Epithelial cell of prostate (primary cell): ENCODE measurements around the gene PLA2G15.

ENCODE experiments used
- DNase-seq: peaks from one replicate; pipeline ENCODE4 v3.0.0-alpha.2; 2011; ENCODE audit warnings: low read depth, low spot score
- H3K27ac ChIP-seq: fragments of 450-650 bp; 2 replicates; pipeline ENCODE4 v1.5.1; 2017; ENCODE audit warnings: mild to moderate bottlenecking

PLA2G15 gene

DNA sequence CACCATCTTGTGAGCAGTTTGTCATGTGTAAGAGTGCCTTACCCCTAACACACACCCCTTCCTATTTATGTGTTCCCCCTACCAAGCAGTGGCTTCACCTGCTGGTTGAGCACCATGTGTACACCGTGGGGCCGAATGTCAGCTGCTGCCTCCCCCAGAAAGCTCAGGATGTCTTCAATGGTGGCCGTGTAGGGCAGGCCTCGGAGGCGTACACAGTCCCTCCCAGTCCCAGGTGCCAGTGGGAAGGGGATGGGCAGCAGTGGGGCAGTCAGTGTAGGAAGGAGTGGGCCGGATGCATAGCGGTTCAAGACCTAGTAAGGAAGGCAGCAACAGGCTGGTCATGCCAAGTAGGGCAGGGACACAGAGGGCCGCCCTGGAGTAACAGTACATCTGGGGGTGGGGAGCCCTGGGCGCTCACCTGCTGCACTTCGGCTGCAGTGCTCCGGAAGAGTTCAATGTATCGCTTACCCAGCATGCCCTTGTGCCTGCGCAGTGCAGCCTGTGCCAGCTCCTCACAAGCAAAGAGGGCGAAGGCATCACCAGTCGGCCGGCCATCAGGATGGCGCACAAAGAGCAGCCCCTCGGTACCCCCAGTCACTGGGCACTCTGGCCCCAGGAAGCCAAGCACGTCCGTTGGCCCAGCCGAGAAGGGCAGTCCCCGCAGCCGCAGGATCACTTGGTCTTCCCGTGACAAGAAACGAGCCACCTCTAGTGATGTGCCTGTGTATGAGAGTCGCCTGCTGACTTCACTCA is 13.6 kb upstream of the PLA2G15 start:
- no peak for DNase-seq
- H3K27ac ChIP-seq = no peak overlapping the region

DNA sequence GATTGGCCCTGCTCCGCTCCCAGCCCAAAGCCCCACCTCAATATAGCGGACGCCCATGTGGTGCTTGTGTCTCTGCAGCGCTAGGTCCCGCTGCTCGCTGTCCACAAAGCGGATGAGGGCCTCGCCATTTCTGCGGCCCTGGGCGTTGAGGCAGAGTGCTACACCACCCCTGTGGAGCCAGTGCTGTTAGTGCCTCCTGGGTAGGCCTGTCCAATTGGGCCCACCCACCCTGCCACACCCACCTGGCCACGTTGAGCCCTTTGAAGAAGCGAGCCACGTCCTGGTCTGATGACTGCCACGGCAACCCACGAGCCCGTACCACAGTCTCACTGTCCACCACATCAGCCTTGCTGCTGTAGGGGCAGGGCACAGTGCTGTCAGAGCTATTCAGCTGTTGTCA is 12.8 kb upstream of the PLA2G15 start:
- no peak overlapping the region for H3K27ac ChIP-seq
- DNase-seq = no peak

GRCh38 chr16:68233085-68233834 is 11.9 kb upstream of the PLA2G15 start:
- DNase-seq = no peak
- peak overlapping the region; percentile 98 for H3K27ac ChIP-seq

DNA sequence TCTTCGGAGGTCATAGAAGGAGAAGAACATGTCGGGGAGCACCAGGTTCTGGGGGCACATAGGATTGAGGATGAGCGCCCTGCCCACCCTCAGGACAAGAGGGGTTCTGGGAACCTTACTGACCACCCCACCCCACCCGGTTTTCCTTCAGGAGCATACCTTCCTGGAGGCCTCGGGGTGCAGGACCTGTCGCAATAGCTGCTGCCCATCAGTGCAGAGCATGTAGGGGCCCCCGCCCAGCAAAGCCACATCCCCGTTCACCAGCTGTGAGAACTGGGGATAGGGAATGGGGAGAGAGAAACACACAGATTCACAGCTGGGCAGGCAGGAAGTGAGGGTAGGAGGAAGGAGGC is 11.4 kb upstream of the PLA2G15 start:
- no peak for DNase-seq

DNA sequence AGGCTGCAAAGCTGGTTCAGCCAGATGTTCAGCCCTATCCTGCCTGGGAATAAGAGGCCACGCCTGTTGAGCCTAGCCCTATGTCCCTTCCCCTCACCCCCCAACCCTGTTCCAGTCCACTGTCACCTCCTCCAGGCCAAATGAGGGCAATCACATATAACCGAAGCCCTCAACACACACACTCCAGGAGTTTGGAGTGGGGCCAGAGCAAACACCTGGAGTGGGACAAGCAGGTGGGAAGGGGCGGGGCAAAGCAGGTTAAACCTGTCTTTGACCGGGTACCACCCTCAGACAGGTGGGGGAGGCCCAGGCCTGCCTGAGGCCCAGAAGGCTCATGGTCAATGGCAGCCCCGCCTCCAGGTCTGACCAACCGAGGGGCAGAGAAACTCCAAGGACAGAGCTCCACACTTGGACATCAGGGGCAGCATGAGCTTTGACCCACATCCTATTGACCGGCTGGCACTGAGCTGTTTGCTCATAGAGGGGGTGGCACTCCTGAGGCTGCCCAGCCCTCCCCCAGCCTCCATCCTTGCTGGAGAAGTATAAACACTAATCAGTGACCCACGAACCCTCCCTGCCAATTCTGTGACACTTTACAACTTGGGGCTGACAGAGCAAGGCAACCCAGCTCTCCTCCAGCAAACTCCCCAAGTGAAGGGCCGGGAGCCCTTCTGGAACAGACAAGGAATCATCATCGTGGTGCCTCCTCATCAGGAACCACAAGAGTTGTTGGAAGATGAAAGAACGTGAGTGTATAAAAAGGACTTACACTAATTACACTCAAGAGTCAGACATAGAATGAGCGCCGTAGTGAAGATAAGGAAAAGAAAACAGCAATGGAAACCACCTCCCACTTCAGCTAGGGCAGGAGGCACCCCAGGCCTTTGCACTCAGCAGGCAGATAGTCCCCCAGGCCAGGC is 10.7 kb upstream of the PLA2G15 start:
- H3K27ac ChIP-seq = peak overlapping the region; percentile 98
- peak; percentile 73 for DNase-seq

More for the DNA sequence above, 11.4 kb upstream of the PLA2G15 start:
- peak overlapping the region; percentile 98 for H3K27ac ChIP-seq

DNA sequence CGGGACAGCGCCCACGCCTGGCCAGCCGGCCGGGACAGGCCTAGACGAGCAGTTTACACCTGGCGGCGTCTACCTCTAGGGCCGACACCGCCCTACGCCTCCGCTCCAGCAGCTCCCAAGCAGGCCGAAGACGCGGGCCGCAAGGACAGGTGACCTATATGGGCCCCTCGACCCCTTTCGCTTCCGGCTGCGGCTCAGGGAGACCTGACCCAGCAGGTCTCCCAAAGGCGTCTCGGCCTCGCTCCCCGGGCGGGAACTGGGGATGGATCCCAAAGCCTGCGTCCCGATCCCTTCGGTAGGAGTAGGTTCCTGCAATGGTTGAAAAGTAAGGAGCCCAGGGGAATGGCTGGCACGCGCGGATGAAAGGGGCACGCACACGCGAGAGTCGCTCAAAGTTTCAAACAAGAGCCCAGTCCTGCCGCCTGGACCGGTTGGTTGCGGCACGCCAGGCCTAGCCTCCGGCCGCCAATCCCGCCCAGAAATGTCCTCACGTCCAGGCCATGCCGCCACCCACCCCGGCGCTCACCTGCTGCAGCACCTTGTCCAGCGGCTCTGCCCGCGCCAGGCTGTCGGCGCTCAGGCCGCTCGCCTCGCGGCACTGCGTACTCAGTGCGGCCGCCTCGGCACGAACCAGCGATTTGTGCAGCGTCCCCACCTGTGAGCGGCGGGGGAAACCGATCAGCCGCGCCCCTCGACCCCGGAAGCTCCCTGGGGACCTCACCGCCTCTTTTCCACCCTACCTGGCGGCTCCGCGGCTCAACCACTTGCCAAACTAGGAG is 9.9 kb upstream of the PLA2G15 start:
- peak overlapping the region; percentile 98 for H3K27ac ChIP-seq
- DNase-seq = no peak

DNA sequence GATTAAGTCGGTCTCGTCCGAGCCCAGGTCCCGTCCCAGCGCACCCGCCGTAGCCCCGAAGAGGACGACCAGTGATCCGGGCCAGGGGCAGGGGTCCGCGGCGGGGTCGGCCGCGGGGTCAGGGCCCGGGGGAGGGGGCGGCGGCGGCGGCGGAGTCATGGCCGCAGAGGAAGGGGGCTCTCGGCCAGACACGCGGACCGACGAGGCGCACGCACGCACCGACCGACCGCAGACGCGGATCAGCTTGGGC is 9.4 kb upstream of the PLA2G15 start, which contains the start of gene ESRP2:
Gene ESRP2 (minus strand): TSS at position 241 of the 250 bp plus-strand sequence. CDS start 82 bp downstream, at position 159.
- H3K27ac ChIP-seq = peak within 1 kb of the TSS; percentile 98

DNA sequence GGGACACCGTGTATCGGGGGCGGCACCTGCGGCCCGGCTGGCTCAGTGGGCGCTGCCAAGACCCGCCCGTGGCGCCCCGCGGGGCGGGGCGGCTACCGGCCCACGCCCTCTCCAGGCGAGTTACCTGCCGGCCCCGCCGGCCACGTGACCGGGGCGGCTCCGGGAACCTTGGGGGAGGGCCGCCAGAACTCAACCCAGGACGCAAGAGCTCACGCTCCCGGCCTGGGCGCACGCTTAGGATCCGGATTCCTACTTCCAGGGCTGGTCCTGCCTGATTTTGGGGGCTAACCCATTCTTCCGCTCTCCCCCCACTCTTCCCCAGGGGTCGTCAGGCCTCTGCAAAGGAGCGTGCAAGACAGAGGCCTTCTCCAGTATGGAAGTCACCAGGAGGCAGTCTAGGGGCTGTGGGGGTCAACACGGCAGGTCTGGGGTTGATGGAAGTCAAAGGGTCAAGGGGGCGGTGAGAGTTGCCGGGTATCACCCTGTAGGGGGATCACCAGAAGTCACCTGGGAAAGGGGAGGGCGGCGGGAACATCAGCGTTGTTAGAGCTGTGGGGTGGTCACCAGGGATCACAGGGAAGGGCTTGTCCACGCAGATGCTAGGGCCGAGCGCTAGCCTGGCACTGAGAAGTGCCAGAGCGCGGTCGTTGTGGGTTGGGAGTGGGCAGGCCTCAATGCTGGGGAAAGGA is 8.9 kb upstream of the PLA2G15 start:
- DNase-seq = peak; percentile 69
- peak overlapping the region; percentile 98 for H3K27ac ChIP-seq

More for the DNA sequence above, 9.4 kb upstream of the PLA2G15 start, which contains the start of gene ESRP2:
- DNase-seq = no peak

GRCh38 chr16:68236826-68237242 is 8.3 kb upstream of the PLA2G15 start:
- DNase-seq = no peak
- peak overlapping the region; percentile 98 for H3K27ac ChIP-seq

- peak overlapping the region; percentile 98 for H3K27ac ChIP-seq
- peak; percentile 93 for DNase-seq
Observed at GRCh38 chr16:68237243-68238028, 7.7 kb upstream of the PLA2G15 start.

GRCh38 chr16:68238029-68238345 is 7.2 kb upstream of the PLA2G15 start:
- DNase-seq = no peak
- H3K27ac ChIP-seq = peak overlapping the region; percentile 98

DNA sequence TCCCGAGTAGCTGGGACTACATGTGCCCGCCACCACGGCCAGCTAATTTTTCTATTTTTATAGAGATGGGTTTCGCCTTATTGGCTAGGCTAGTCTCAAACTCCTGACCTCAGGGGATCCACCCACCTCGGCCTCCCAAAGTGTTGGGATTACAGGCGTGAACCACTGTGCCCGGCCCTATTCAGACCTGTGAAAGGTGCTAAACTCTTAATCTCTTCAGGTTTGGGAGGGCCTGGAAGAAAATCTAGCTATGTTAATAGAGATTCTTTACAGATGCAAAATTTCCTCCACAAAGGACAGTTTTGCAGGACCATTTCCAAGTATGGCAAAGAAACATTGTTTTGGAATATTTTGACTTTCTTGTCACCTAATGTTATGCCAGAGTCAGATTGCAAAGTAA is 3.1 kb upstream of the PLA2G15 start:
- H3K27ac ChIP-seq = no peak overlapping the region
- DNase-seq = no peak

DNA sequence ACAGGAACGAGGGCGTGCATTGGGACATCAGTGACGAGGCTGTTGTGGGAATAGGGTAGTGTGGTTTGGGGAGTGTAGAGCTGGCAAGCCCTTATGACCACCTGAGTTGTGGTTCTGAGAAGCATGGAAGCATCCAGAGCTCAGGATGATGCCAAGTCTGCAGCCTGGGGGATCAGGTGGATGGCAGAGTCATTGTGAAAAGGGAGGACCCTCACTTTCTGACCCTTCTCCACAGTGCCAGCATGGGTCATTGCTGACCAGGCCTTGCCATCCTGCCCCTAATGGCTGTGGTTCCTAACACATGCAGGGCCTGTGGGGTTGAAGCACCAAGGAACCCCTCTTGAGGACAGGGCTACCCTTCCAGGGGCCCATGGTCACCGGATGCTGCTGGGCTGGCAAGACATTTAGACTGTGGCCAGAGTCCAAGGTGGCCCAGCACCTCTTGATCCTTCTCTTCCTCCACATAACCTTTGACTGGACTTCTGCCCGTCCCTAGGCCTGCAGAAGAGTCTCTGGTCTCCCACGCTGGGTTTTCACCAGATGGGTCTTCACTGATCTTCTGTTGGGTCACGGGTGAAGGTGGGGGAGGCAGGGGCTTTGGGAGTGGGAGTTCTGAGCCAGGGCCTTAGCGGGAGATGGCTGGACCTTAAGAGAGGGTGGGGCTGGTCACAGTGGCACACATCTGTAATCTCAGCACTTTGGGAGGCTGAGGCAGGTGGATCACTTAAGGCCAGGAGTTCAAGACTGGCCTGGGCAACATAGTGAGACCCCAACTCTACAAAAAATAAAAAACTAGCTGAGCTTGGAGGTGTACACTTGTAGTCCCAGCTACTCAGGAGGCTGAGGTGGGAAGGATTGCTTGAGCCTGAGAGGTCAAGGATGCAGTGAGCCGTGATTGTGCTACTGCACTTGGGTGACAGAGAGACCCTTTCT is 2.0 kb upstream of the PLA2G15 start:
- no peak for DNase-seq
- no peak overlapping the region for H3K27ac ChIP-seq

DNA sequence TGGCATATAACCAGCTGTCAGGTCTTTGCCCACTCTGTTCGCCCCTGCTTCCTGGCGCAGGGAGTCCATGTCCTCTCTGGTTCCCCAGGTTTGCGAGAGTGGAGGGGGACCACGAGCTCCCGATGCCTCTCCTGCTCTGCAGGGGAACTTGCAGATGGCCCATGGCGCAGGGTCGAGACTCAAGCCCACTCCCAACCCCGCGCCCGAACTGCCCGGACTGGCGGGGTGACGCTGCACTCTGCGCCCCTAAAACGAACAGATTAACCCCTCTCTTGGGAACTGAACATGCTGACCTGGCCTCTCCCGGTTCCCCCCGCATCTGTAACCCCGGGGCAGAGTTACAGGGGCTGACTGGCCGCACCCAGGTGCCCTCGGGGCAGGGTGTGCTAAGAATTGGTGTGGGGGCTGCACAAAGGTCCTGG is 681 bp upstream of the PLA2G15 start:
- H3K27ac ChIP-seq = no peak overlapping the region
- no peak for DNase-seq

DNA sequence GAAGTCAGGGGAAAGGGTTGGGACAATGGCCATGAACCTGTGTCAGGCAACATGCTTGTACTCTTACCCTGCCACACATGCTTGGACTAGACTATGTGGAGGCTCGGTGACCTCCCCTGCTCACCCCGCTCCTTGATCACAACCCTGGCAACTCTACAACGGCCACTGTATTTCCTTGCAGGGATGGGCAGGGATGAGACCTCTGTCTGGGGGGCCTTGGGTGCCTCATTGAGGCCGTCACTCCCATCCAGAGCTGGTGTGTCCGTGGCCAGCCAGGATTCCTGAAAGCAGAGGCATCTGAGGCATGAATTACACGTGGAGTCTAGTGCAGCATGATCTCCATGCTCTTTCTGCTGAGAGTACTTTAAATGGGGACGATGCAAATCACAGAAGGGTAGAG is 948 bp downstream of the PLA2G15 start:
- DNase-seq = no peak
- H3K27ac ChIP-seq = no peak overlapping the region

DNA sequence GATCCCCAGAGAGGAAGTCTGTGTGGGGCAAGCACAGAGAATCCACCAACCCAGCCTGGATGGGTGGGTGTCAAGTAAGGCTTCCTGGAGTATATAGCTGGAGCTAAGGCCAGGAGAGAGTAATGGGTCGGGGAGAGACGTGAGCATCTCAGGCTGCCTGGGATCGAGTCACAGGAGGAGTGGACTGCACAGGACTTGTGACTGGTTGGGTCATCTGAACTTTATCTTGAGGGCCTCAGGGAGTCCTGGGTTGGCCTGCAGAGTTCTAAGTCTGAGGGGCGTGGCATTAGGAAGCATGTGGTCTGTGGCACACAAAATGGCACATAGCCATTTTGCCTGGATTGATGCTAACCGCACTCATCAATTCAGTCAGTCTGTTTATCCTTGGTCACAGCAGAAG is 1.5 kb downstream of the PLA2G15 start:
- no peak for DNase-seq
- H3K27ac ChIP-seq = no peak overlapping the region

DNA sequence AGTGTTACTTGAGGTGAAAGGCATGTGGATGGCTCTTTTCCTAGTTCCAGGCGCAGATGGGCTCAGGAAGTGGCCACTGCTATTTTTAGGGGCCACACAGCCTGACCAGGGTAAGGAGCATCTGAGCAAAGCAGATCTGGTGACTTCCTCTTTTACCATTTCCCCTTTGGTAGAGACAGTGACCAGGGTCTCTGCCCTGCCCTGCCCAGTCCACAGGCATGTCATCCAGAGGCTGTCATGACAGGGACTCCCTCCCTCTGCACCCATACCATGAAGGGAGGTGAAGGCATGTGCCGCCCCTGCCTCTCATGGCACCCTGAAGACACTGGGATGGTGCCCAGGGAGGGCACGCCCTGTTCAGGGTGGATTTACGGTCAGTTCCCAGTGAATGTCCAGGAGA is 2.2 kb downstream of the PLA2G15 start:
- DNase-seq = no peak
- H3K27ac ChIP-seq = no peak overlapping the region

GRCh38 chr16:68247932-68248331 is 2.8 kb downstream of the PLA2G15 start:
- no peak for DNase-seq
- no peak overlapping the region for H3K27ac ChIP-seq
